Cerebellar nuclear complex (tissue), 1 donor: Measurements from ENCODE around the gene PPP2R2C.

Experiments
- DNase-seq, 2 experiments: peaks; one replicate each; lab custom pipeline; 2025; lab: John Stamatoyannopoulos, UW

PPP2R2C gene

DNA sequence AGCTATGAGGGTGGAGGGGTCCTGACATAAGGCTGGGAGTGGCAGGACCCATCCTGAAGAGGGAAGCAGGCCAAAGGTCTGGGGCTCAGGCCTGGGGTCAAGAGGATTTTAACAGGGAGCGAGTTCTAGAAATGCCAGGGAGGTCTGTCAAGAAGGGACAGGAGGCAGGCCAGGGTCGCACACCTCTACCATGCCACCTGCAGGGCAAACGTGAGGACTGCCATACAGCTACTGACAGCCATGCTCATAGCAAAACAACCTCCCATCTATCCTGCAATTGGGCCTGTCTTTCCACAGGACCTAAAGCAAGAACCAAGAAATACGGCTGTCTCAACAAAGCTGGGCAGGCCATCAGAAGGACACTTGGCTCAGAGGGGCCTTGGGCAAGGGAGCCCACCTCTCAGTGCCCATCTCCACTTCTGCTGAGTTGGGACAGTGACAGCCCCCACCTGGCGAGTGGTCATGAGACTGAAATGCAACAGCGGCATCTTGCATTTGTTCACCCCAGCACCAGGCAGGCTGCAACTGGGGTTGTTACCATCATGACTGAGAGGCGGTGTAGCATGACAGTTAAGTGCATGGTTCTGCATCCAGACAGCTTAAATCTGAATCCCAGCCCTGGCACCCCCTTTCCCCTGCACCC, 110.0 kb downstream of the PPP2R2C start:
- DNase-seq: no peak

DNA sequence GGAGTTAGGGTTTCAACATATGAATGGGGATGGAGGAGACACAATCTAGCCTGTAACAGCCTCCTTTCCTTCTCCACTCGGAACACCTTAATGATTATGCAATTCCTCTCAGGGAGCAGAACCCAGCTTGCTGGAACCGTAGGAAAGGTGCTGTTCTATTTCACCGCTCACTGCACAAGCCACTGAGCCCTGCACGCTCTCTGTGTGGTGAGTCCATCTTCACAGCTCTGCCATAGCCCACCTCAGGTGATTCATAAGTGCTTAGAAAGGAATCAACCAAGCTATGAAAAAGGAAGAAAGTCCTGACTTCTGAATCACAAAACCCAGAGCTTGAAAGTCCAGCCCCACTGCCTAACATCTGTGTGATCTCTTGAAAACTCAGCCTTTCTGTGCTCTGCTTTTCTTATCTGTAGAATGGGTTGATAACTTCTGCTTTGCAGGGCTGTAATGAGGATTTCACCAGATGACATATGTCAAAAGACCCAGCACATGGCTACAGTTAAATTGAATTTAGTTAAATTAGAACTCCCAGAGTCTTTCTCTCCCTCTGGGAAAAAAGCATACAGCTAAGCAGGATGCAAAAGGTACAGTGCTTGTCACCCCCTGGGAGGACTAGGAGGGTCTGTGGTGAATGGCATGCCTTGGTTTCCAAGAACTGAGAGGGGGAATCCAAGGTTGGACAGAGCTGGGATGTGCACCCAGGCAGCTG, 111.2 kb downstream of the PPP2R2C start:
- no peak for DNase-seq

DNA sequence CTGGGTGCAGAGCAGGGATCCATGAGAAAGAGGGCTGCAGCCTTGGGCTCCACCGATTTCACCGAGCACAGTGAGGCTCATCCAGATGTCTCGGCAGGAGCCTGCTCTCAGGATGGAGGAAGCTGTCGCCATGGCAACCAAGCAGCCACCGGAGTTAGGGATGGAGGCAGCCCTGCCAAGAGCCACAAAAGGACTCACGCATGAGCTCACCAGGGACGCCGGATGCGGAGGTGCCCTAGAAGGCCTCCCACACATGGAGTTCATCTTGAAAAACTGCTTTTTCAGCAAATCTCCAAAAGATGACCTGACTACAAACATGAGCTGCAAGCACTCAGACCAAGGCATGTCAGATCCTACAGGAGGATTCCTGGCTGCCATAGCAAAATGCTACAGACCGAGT, 112.0 kb downstream of the PPP2R2C start:
- DNase-seq: peak in 1 of 2 experiments; percentile 26

DNA sequence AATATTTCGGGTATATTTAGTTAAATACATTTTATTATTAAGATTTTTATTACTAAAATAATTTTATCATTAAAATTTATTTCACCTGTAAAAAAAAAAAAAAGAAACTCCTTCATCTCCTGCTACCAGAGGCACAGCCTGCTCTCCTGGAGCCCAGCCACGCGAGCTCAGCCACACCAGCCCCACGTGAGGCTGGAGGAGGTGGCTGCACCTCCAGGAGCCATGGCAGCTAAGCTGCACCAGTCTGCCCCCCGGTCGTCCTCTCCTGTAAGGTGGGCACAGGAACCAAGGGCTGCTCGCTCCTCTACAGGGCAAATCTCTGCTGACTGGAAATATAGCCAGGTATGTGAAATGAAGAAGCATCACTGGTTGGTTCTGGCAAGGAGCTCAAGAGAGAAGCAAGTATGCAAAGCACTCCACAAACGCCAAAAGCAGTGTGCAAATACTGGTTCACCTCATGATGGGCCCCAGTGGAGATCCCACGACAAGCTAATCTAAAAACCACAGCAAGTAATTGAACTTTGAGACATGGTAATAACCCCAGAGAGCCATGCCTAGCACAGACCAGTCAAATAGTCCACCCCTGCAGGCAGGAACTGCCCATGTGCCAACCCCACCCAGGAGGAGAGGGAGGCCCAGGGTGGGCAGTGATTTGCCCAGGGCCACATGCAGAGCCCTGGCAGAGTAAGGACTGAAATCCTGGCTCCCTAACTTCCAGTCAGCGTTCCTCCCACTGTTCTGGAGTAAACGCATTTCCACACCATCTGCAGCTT, 112.7 kb downstream of the PPP2R2C start:
- DNase-seq: no peak

DNA sequence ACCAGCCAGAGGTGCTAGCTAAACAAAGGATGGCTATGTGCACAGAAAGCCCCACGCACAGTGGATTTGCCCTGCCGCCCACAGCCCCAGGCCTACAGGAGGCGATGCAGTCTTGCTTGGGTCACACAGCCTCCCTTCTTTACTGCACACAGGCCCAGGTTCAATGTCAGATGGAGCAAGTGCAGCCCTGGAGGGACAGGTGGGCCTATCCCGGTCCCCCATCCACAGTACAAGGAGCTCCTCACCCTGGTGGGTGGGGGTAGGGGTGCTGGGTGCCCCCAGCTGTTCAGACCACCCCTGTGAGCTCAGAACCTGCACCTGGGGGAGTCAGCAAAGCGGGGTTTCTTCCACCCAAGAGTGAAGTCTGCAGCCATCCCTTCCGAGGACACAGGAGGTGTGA, 114.9 kb downstream of the PPP2R2C start:
- DNase-seq: no peak

DNA sequence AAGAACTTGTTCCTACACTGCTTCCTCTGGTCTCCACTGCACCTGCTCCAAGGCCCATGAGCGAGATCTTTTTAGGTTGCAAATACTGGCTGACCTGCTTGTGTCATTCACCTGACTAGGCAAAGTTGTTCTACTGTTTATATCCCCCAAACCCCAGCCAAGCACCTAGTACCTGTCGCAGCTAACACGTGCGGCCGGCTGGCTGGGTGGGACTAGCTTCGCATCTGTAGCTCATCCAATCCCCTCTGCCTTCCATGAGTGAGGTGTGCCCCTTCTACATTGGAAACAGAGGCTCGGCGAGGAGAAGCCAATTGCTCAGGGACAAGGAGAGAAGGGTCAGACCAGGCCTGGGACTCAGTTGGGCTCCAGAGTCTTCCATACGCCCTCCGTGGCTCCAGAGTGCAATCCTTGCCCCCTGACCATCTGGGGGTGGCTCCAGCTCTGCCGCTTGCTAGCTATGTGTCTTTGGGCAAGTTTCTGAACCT, 116.3 kb downstream of the PPP2R2C start:
- DNase-seq: no peak

DNA sequence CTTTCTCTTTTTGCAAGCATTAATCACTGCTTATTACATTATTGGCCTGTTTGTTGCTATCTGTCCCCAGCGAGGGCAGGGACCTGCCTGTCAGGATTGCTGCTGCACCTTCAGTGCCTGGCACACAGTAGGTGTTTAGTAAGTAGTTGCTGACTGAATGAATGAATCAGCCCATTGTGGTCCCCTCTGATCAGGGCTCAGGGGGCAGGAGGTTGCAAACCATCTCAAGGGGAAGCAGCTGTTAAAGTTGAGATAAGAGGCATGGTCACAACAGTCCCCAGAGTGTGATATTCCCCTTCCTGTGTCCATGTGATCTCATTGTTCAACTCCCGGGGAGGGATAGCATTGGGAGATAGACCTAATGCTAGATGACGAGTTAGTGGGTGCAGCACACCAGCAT, 117.4 kb downstream of the PPP2R2C start:
- no peak for DNase-seq

DNA sequence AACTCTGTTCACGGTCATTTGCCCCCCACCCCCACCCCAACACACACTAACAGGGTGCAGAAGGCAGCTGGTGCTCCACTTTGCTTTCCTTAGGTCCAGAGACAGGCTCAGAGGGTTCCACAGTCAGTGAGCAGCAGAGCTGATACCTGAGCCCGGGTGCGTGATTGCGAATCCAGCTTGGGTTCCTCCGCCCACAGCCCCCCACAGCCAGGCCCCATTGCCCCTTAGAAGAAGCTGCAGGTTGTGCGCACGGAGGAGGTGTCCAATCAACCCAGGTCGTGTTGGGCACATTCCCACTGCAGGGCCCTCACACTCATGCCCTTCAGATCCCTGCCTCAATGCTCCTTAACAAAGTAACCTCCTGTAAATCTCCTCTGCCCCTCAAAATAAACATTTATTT, 117.8 kb downstream of the PPP2R2C start:
- DNase-seq: no peak

DNA sequence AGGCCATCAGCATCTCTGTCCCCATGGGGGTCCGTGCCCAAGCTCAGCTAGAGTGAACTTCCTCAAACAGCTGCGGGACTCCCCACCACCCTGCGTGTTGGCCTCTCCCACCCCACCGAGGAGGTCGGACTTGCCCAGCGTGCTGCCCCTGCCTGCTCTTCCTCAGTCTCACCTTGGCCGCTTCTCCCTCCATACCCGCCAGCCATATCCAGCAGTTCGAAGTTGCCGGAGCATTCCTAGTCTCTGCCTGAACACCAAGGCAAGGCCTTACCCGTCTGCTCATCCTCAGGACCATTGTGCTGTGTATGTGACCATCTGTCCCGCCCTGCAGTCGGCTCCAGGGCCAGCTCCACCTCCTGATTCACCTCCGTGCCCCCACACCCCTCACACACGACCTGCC, 118.3 kb downstream of the PPP2R2C start:
- no peak for DNase-seq

DNA sequence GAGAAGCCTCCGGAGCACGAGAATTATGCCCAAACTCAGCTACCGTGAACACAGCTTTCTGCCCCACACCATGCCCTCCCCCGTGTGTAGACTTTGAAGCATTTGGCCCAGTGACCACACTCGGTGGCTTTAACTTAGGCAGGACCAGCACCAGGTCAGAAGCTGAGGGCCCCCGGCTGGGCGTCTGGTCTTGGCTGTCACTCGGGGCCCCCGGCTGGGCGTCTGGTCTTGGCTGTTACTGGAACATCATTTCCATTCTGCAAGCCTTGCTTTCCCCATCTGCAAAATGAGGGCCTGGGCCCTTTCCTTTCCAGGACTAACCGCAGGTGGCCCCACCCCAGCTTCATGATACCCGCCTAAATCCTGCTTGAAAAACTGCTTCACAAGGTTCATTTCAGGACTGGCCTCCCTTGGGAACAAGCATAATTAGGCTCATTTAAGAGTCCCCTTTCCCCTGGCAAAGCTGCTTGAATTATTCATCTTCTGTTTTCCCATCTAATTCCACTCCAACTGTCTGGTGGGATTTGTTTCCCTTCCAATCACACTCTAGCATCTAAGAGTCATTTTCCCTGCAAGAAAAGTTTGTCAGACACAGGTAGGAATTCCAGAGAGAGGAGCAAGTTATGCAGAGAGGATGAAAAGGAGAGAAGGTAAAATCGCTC, 120.3 kb downstream of the PPP2R2C start:
- no peak for DNase-seq

DNA sequence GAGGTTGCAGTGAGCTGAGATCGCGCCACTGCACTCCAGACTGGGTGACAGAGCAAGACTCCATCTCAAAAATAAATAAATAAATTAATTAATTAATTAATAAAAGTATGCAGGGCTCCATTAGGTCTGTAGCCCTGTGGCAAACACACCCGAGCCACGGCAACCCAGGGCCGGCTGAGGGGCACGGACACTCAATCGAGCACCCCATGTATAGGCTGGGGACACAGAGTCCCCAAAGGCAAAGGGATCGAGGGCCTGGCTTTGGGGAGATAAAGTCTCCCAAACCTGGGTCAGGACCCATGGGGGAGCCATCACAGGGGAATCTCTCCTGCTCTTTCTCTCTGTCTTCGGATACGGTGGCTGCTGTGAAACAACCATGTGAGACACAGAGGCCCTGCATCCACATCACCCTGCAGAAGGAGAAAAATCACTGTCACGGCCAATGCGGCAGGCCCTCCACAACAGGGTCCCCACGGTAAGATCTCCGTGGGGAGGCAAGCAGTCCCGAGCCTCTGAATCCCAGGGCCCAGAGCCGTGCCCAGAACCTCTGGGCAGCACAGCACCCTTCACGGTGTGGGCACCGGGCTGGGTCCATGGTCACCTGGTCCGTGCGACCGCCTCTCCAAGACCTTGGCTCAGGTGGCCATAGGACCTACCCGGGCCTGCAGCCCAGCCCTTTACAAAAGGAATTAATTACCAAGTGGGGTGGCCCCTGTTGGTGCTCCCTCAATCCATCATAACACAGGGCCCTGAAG, 121.0 kb downstream of the PPP2R2C start:
- no peak for DNase-seq

DNA sequence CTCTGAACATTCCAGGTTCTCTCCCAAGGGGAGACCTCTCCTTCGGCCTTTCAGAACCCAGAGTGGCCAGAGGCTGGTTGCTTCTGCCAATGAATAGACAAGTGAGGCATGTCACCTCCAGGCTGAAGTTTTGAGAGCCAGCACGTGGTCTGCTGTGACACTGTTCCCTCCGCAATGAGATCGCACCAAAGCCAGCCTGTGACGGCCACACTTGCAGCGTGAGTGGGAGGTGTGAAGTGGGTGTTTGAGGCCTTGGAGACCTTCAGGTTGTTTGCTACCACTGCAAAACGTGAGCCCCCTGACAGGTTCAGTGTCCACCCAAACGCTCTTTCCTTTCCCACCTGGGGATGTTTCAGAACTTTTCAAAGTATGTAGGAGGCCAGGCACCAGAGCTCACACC, 121.8 kb downstream of the PPP2R2C start:
- DNase-seq: no peak

DNA sequence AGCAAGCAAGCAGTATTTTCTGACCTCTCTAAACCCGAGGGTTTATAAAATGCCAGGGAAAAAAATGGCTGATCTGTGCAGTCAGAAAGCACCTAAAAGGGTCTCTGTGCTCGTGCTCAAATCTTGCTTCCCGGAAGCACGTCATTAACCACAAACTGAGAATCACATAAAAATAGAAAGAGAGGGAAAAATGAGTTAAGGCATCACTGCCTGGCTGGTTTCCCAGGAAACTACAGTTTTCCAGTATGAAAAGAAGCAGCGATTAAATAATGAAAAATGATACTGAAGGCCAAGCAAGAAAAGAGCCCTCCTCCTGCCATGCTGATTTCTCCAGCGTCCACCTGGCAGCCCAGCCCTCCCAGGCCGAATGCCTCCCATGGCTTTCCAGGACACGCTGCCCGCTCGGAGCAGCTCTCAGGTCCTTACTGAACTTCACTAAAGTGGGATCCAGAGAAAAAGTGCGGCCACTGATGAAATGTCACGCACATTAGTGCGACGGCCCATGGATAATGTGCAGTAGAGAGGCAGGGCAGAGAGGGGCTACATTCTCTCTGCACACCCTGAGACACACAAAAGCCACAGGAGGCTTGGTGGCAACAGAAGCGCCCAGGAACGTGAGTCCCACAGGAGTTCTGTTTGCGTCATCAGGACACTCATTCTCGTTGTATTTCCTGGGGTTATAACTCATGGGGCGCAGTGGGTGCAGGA, 122.4 kb downstream of the PPP2R2C start:
- DNase-seq: no peak

DNA sequence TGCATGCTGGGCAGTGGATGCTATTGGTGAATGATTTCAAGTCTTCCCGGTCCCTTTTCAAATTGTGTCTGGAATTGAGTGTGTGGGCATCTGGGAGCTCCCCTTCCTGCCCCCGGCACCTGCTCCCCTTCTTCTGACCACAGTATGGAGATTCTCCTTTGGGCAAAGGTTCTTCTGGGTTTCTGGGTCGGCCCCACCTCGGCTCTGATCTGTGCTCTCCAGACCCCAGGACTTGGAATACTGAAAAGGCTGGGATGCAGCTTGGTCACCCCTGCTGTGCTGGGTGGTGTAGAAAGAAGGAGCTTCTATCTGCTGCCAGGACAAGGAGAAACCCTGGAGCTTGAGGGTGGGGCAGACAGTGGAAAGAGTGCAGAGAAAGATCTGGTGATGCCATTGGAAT, 124.0 kb downstream of the PPP2R2C start:
- no peak for DNase-seq

DNA sequence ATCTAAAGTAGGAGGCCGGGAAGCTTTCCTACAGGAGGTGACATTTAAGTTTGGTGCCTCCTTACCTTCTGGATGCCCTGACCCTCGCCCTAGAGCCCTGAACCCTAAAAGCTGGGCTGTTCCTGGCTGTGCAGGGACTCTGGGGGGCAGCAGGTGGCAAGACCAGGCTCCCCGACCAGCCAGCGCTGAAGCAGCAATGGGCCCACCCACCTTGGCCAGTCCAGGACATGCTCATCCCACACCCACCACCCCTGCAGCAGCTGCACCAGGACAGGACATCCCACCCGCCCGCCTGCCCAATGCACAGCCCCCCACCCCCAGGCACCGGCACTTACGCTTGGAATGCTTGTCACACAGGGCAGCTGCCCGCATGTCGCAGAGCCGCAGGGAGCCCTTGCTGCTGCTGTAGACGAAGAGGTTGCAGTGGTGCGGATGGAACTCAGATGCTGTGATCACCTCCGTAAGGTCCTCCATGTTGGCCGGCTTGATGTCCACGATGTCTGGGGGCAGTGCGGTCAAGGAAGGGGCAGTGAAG, 124.8 kb downstream of the PPP2R2C start:
- DNase-seq: no peak

DNA sequence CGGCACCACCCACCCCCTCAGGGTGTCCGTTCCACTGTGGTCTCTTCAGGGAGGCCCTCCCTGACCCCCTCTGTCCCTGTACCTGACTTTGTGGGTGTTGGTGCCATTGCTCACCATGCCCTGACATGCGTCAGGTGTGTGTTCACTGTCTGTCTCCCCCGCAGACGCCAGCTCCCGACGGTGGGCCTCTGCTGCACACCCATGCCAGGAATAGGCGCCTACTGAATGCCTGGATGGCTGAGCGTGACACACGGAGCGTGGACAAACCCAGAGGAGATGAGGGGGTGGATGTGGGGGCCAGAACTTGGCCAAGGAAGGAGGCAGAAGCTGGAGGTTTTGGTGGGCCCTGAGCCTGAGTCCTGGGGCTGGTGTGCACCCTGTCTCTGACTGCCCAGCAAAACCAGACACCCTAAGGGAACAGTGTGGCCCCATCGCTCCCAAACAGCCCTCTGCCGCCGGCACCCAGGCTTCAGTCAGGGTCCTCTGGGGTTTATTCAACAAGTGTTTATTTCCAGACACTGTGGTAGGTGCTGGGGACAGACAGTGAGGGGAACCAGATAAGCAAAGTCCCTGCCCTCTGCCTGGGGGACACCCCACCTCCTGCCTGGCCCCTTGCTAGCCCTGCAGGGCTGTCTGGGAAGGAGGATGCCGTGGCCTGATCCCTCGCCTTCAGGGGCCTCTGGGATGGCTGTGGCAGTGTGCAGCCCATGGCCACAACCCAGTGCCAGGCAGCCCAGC, 125.9 kb downstream of the PPP2R2C start:
- DNase-seq: no peak

DNA sequence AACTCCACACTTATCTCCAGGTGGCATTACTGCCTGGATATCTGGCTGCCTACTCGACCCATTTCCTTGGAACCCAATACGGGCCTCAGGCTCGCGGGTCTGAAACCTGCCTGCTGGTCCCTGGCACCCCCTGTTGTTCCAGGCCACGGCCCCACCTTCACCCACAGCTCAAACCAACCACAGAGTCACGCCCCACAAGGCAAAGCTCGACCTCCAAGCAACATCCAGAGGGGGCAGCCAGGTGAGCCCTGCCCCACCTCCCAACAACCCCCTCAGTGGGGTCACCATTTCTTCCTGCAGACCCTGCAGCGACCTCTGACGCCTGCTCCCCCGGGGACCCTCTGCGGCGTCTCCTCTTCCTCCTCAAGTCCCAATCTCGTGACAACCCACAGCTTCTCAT, 126.5 kb downstream of the PPP2R2C start:
- no peak for DNase-seq

DNA sequence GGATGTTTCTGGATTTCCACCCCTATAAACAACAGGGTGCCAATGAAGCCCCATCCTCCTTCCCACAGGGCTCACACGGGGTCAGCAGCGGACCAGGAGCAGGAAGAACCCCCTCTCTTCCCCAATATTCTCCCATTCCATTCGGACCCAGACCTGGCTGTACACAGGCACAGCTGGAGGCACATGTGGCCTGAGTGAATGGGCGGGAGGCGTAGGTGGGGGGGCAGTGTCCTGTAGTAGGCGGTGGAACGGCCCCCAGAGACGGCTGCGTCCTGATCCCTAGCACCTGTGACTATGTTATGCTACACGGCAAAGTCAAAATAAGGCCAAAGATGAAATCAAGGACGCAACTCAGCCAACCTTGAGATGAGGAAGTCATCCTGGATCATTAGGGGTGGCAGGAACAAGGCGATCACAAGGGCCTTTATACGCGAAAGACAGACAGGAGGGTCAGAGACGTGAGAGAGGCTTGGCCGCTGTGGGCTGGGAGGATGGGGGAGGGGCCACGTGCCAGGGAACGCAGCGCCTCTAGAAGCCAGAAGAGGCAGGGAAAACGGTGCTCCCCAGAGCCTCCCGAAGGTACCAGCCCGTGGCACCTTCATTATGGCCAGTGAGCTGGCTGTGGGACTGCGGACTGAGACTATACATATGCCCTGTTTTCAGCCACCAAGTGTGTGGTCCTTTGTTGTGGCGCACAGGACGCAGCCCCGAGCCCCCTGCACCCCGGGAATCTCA, 127.2 kb downstream of the PPP2R2C start:
- DNase-seq: no peak

DNA sequence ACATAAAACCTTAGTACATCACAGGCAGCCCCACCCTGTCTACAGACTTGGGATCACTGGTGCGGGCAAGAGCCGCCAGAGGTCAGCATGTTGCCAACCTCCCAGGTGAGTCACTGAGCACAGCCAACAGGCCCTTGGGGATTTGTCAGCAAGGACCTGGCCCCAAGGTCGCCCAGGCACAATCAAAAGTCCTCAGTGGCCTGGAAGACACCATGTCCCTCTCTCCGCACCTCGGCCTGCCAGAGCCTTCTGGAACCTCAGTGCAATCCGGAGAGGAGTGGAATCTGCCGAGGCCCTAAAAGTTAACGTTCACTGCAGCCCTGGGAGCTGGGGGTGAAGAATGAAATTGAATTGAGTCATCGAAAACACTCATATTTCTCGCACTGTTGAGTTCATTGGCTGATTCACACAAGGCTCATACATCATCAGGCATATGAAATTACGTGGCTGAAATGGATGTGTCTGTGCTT, 128.4 kb downstream of the PPP2R2C start:
- DNase-seq: no peak
